HUES64 (cell line): ENCODE results near the gene NR1D1.
A peak's percentile ranks its signal among the peaks of the same experiment; 100 is the strongest.

Source experiments
- H3K27ac ChIP-seq: 2 replicates; pipeline ENCODE4 v1.7.0; 2013; ENCODE audit warnings: low read depth, low read length, inconsistent platforms
- H3K27me3 ChIP-seq: 2 replicates; pipeline ENCODE4 v1.6.1; 2013; ENCODE audit warnings: mild to moderate bottlenecking, low read length; ENCODE audit not compliant: insufficient read depth
- H3K36me3 ChIP-seq: 2 replicates; pipeline ENCODE4 v1.6.1; 2013; ENCODE audit warnings: mild to moderate bottlenecking, low read length; ENCODE audit not compliant: insufficient read depth
- H3K4me1 ChIP-seq: 2 replicates; pipeline ENCODE4 v1.6.1; 2013; ENCODE audit warnings: mild to moderate bottlenecking, low read length, moderate library complexity; ENCODE audit not compliant: insufficient read depth
- H3K4me3 ChIP-seq: 2 replicates; pipeline ENCODE4 v1.5.1; 2013; ENCODE audit warnings: mild to moderate bottlenecking, low read length, moderate library complexity
- H3K9ac ChIP-seq: 2 replicates; pipeline ENCODE4 v1.6.1; 2013; ENCODE audit warnings: mild to moderate bottlenecking, low read depth, low read length
- H3K9me3 ChIP-seq: 2 replicates; pipeline ENCODE4 v1.6.1; 2013; ENCODE audit warnings: low read depth, low read length; ENCODE audit not compliant: insufficient read depth
- WGBS: fragments of 150-250, 120-280 bp; methylation state at CpG from one replicate; pipeline ENCODE4 v1.1.7; 2013; ENCODE audit warnings: missing lambda C conversion rate; 5-methylcytosine and 5-hydroxymethylcytosine counted together

The NR1D1 gene

GRCh38 chr17:40101367-40102210 lies 1.2 kb upstream of the NR1D1 start:
- H3K4me3 ChIP-seq = peak overlapping the region; percentile 50; the same call in 1 of the 2 replicates
- H3K27ac ChIP-seq = no peak overlapping the region
- 88% methylated on average over 15 of the region's 16 CpGs for WGBS
- H3K4me1 ChIP-seq = peaks cover 41% of the 10 kb centered on the region
- peaks cover 2% of the 10 kb centered on the region for H3K36me3 ChIP-seq
- H3K9me3 ChIP-seq = no peaks in the 10 kb centered on the region
- H3K9ac ChIP-seq = no peak overlapping the region
- peaks cover 25% of the 10 kb centered on the region for H3K27me3 ChIP-seq

DNA sequence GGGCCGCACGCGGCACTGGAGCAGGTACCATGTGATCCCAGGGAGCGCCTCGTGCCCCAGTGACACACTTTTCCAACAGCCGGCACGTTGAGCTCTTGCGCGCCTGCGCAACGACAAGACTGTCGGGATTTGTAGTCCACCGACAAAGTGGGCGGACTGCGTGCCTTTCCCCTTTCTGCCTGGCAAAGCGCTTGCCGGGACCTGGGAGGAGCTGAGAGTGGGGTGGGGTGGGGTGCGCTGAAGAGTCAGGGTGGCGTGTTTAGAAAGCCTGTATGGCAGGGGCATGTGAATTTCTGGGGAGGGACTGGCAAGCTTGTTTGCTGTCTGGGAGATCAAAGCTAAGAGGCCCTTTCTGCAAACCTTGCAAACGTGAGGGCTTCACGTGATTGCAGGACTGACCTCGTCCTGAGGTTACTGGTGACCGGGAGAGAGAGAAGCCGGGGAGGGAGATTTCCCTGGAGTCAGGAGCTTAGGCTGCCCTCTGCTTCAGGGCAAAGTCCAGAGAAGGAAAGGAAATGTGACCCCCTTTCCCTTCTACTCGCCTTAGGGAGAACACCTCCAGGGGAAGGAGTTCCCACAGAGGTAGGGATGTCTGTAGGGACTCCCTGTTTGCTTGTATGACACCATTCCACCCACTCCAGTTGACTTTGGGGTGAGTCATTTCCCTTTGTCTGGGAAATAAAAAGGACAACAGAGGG lies 429 bp upstream of the NR1D1 start:
- H3K9me3 ChIP-seq = no peaks in the 10 kb centered on the region
- H3K27me3 ChIP-seq = peaks cover 18% of the 10 kb centered on the region
- H3K4me3 ChIP-seq = peak overlapping the region; percentile 50
- peak overlapping the region; percentile 57 for H3K9ac ChIP-seq
- H3K4me1 ChIP-seq = peaks cover 37% of the 10 kb centered on the region
- peaks cover 9% of the 10 kb centered on the region for H3K36me3 ChIP-seq
- peak overlapping the region; percentile 43; the same call in 1 of the 2 replicates for H3K27ac ChIP-seq
- WGBS = 1% methylated on average over 24 of the region's 25 CpGs

DNA sequence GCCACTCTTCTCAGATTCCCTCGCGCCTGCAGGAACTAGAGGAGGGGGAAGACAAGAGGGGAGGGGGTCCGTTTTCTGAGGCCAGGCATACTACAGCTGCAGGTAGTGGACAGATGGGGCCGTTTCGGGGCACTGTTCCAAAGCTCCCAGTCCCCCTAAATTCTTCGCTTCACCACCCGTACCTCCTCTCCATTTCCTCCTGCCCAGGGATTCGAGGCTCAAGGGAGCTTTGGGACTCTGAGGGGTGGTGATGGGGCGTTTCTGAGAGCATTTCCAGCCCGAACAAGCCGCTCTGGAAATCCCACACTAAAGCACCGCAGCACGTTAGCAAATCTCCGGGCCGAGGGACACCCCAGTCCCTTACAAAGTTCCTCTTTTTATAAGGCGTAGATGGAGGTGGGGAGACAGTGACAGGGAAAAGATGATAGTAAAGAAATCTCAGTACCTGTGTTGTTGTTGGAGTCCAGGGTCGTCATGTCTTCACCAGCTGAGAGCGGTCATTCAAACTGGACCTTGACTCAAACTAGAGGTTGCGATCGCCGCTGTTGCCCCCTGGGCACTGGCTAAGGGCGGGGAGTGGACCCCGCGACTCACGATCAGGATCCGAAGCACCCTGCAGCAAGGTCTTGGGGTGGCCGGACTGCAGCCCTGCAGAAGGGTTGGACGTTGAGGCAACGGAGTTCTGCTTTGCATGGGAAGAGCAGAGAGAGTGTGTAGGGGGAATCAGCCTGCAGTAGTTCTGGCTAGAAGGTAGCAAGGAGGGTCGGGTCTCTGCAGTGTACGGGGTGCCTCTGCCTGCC lies 570 bp downstream of the NR1D1 start:
- Histone ChIP-seq H3K9me3 (no peaks in the 10 kb centered on the region), H3K36me3 (peaks cover 17% of the 10 kb centered on the region), H3K27ac (no peak overlapping the region), H3K4me3 (peak overlapping the region; percentile 50), H3K27me3 (peaks cover 11% of the 10 kb centered on the region), H3K4me1 (peaks cover 36% of the 10 kb centered on the region), H3K9ac (peak overlapping the region; percentile 57; the same call in 1 of the 2 replicates)
- 34% methylated on average over 27 of the region's 31 CpGs for WGBS

- 7% methylated on average over 51 of the region's 52 CpGs for WGBS
- Histone ChIP-seq H3K9ac (peak overlapping the region; percentile 57; the same call in 1 of the 2 replicates), H3K27ac (peak overlapping the region; percentile 12), H3K4me3 (peak overlapping the region; percentile 50), H3K4me1 (peaks cover 30% of the 10 kb centered on the region), H3K9me3 (no peaks in the 10 kb centered on the region), H3K36me3 (peaks cover 22% of the 10 kb centered on the region), H3K27me3 (peaks cover 11% of the 10 kb centered on the region)
Measured at GRCh38 chr17:40098846-40099618, 1.4 kb downstream of the NR1D1 start.

DNA sequence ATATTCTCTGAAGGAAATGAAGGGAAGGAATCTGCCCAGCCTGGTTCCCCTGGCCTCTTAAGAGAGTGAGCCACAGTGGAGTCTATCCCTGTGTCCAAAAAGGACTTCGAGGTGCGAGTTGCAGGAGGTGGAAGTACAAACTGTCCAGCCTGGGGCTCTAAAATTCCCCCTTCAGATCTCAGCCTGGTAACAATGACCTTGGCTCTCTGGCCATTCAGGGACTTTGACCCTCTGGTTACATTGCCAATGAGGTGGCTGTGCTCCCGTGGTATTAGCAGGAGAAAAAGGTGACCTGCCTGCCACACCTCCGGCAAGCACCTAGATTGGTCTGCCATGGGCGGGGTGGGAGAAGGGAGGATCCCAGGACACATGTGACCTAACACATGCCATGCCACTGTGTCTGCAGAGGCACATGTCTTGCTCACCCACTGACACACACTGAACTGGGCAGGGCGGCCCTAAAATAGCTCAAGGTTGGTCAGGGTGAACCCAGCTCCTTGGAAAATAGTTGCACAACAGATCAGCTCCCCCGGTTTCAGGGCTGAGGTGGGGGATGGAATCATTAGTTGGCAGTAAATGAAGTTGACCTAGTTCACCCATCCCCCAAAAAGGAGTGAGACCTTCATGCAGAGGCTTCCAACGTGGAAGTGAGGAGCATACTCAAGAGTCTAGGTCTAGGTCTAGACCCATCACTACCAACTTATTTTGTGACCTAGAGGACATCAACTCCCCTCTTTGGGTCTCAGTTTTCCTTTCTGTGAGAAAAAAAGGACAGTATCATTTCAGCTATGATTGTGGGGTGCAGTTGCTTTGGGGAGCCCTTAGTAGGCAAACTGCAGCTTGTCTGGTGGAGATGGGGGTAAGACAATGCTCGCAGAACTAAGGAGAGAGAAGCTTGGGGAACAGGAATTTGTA lies 2.2 kb downstream of the NR1D1 start:
- H3K27me3 ChIP-seq = peaks cover 11% of the 10 kb centered on the region
- H3K4me3 ChIP-seq = peak overlapping the region; percentile 28
- H3K4me1 ChIP-seq = peaks cover 25% of the 10 kb centered on the region
- no peaks in the 10 kb centered on the region for H3K9me3 ChIP-seq
- peak overlapping the region; percentile 4; the same call in 1 of the 2 replicates for H3K9ac ChIP-seq
- H3K27ac ChIP-seq = peak overlapping the region; percentile 12
- peaks cover 30% of the 10 kb centered on the region for H3K36me3 ChIP-seq
- 89% methylated on average over 9 of the region's 9 CpGs for WGBS

GRCh38 chr17:40097087-40097486 lies 3.3 kb downstream of the NR1D1 start:
- H3K9ac ChIP-seq = no peak overlapping the region
- H3K27me3 ChIP-seq = peaks cover 11% of the 10 kb centered on the region
- 93% methylated on average over 10 of the region's 10 CpGs for WGBS
- peaks cover 26% of the 10 kb centered on the region for H3K4me1 ChIP-seq
- no peak overlapping the region for H3K4me3 ChIP-seq
- H3K9me3 ChIP-seq = no peaks in the 10 kb centered on the region
- H3K36me3 ChIP-seq = peaks cover 31% of the 10 kb centered on the region
- no peak overlapping the region for H3K27ac ChIP-seq

DNA sequence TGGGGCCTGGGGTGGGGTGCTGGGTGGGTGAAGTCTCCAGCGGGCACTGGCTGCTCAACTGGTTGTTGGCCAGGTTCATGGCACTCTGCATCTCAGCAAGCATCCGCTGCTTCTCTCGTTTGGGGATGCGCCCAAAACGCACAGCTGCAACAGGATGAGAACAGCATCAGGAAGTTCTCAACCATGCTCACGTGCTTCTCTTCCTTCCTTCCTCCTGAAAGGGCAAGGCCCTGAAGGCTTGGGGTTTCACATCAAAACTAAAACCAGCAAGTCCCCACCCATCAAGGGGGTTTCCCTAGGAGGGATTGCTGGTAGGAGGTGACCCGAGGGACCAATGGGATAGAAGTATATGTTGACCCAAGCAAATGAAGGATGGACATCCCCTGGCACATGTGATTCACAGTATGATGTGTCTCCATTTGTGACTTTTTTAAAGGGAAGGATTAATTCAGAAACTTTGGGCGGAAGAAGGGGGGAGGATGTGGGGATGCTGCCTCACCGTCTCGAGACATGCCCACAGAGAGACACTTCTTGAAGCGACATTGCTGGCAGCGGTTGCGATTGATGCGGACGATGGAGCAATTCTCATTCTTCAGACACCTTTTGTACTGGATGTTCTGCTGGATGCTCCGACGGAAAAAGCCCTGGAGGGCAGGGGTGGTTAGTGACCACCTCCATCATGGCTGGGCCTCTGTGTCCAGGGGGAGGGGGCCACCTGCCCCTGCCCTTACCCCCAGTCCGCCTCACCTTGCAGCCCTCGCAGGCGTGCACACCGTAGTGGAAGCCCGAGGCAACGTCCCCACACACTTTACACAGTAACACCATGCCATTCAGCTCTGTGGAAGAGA lies 4.2 kb downstream of the NR1D1 start:
- Histone ChIP-seq H3K9me3 (no peaks in the 10 kb centered on the region), H3K4me1 (peaks cover 28% of the 10 kb centered on the region), H3K36me3 (peaks cover 31% of the 10 kb centered on the region), H3K4me3 (no peak overlapping the region), H3K27ac (no peak overlapping the region), H3K27me3 (peaks cover 11% of the 10 kb centered on the region), H3K9ac (no peak overlapping the region)
- WGBS = 93% methylated on average over 23 of the region's 23 CpGs

- WGBS = 94% methylated on average over 17 of the region's 17 CpGs
- H3K27ac ChIP-seq = no peak overlapping the region
- no peak overlapping the region for H3K4me3 ChIP-seq
- peaks cover 31% of the 10 kb centered on the region for H3K36me3 ChIP-seq
- peaks cover 11% of the 10 kb centered on the region for H3K27me3 ChIP-seq
- no peaks in the 10 kb centered on the region for H3K9me3 ChIP-seq
- no peak overlapping the region for H3K9ac ChIP-seq
- peaks cover 25% of the 10 kb centered on the region for H3K4me1 ChIP-seq
Measured at GRCh38 chr17:40095351-40095943, 4.9 kb downstream of the NR1D1 start.

DNA sequence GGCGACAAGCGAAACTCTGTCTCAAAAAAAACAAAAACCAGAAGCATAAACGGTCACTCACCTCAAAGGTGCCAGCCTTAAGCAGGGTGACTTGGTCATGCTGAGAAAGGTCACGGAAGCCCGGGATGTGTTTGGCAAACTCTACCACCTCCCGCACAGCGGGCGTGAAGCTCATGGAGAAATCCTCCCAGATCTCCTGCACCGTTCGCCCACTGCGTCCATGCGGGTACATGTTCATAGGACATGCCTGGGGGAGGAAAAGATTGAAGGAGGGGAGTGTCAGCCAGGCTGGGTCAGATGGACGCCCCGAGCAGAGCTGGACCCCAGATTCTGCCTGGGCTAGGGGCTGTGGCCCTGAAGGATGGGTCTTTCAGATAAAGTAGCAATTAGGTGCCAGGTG lies 5.5 kb downstream of the NR1D1 start:
- Histone ChIP-seq H3K9ac (no peak overlapping the region), H3K4me3 (no peak overlapping the region), H3K9me3 (no peaks in the 10 kb centered on the region), H3K4me1 (peaks cover 25% of the 10 kb centered on the region), H3K36me3 (peaks cover 31% of the 10 kb centered on the region), H3K27me3 (peaks cover 6% of the 10 kb centered on the region), H3K27ac (no peak overlapping the region)
- 95% methylated on average over 14 of the region's 14 CpGs for WGBS
